GM12801 (cell line): ENCODE results near the gene DHCR24.

Experiments used
- CTCF ChIP-seq: IDR thresholded peaks from one replicate; pipeline ENCODE4 v1.5.1; 2011; ENCODE audit warnings: control low read depth; ENCODE audit not compliant: insufficient read length; ENCODE audit errors: extremely low read depth

The DHCR24 gene, protein sequence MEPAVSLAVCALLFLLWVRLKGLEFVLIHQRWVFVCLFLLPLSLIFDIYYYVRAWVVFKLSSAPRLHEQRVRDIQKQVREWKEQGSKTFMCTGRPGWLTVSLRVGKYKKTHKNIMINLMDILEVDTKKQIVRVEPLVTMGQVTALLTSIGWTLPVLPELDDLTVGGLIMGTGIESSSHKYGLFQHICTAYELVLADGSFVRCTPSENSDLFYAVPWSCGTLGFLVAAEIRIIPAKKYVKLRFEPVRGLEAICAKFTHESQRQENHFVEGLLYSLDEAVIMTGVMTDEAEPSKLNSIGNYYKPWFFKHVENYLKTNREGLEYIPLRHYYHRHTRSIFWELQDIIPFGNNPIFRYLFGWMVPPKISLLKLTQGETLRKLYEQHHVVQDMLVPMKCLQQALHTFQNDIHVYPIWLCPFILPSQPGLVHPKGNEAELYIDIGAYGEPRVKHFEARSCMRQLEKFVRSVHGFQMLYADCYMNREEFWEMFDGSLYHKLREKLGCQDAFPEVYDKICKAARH

GRCh38 chr1:54886724-54887664, at the start of gene DHCR24:
DHCR24 (minus strand) TSS chr1:54887195; CDS start chr1:54887119, 76 bp downstream.
- no peak for TF ChIP-seq CTCF

DNA sequence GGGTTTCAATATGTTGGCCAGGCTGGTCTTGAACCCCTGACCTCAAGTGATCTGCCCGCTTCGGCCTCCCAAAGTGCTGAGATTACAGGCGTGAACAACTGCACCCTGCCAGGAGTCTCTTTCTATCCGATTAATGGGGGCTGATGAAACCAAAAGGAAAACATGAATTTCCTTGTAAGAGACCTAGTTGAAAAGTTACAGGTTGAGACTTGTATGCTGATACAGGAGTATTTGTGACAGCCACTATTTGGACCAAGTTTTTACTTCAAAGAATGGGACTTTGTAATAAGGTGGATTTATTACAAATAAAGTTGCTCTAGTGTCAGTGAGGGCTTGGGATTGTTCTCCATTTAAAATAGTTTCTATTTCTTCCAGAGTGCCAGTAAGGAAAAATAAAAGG, 49.8 kb upstream of the DHCR24 start:
- TF ChIP-seq CTCF, result no peak

DNA sequence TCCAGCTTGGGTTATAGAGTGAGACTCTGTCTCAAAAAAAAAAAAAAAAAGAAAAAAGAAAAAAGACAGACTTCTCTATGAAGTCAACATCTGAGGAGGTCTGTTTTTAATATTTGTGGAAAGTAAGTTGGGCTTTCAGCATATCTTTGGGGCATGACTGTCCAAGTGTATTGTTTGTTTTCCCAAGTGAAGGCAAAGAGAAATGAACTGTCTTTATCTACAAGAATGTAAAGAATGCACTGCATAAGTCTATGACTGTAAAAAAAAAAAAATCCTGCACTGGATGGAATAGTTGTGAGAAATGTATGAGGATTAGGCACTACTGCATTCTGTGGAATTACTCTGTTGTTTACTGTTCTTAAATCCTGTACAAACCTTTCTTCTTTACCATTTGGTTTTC, 47.9 kb upstream of the DHCR24 start:
- no peak for TF ChIP-seq CTCF

DNA sequence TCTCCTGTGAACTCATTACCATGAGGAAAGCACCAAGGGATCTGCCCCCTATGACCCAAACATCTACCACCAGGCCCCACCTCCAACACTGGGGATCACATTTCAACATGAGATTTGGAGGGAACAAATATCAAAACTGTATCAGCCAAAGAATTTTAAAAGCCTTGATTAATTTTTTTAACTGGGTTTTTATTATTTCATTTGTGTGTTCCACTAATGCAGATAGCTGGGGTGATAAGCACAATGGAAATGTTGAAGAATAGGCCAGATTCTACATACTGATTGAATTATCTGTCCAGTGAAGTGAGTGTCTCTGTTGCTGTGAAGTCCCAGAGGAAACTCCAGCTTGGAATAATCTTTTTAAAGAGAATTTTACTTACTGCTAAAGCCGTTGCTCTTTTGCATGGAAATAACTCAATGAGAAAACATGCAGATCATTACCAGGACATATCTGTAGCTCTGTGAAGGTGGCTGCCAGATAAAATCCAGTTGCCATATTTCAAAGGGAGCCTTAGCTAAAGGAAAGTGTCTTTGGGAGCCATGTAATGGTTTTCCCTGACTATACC, 44.4 kb upstream of the DHCR24 start:
- no peak for TF ChIP-seq CTCF

DNA sequence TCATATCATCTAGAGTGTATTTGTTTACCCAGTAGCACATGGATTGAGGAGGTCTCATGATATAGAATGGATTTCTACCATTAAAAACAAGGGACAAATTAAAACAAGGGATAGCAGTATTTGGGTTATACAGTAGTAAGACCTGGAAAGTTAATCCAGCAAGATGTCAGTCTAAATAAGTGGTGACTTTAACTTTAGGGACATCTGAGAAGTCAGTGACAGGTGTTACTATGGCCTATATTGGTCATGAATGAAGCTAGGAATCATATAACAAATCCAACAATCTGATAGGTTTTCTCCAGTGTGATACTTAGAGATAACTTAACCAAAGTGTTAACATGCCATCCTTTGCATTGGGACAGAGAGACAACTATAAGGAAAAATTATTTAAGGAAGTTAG, 42.7 kb upstream of the DHCR24 start:
- TF ChIP-seq CTCF, result no peak

- TF ChIP-seq CTCF, result no peak
Measured at GRCh38 chr1:54928327-54928726, 41.3 kb upstream of the DHCR24 start.
